PFSK-1 (cell line): ENCODE data around the gene LIPK.

Source experiments
- REST ChIP-seq, 2 experiments: IDR thresholded peaks; 2 replicates each; pipeline versions ENCODE4 v1.6.1 to v1.8.0; 2011 to 2012; ENCODE audit warnings: low read depth in 2 of 2, low read length in 2 of 2, control low read depth in 1 of 2, inconsistent platforms in 1 of 2, mild to moderate bottlenecking in 1 of 2, moderate library complexity in 1 of 2; ENCODE audit not compliant: insufficient read depth in 1 of 2
- SIN3A ChIP-seq: IDR thresholded peaks from 2 replicates; pipeline ENCODE4 v1.6.1; 2012; ENCODE audit warnings: mild to moderate bottlenecking, low read length, moderate library complexity, borderline replicate concordance; ENCODE audit not compliant: insufficient read depth

DNA sequence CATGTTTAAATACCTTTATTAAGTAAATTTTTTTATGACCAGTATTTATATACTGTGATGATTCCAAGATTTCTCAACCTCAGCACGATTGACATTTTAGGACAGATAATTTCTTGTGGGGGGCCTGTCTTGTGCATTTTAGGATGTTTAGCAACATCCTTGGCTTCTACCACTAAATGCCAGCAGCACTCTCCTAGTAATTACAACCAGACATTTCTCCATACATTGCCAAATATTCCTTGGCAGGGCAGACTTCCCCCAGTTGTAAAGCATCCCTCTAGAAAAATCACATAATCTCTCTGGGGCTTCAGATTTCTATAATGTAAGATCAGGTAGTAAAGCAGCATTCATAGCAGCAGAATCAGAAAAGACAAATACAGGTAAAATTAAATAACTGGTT is 88.7 kb downstream of the LIPK start:
- TF ChIP-seq SIN3A, result no peak
- no peak for TF ChIP-seq REST (IDR thresholded peaks at IDR 0.05; ENCODE audit: insufficient read depth in 1 of 2, low read depth in 2 of 2, low read length in 2 of 2)
